HCT116 (cell line): ENCODE measurements around the gene TFAP2B. TPM values are rescaled to one million over a fixed set of nuclear protein-coding genes. Genes with fewer than 3 reads are reported as not detected.

Experiments used
- ATAC-seq: fragments of 200-7000 bp; cut with Tn5 transposase; 2 replicates; pipeline ENCODE4 v1.9.1; 2020; ENCODE audit warnings: mild to moderate bottlenecking, moderate library complexity
- Bru-seq: library from RNA; stranded (reverse); fragments of 400-500 nt; gene quantifications from one replicate; lab custom pipeline; 2021; lab: Mats Ljungman, UMichigan
- BruChase-seq, 2 experiments: library from RNA; stranded (reverse); fragments of 400-500 nt; gene quantifications; one replicate each; lab custom pipeline; 2021; lab: Mats Ljungman, UMichigan
- BruUV-seq: library from RNA; stranded (reverse); fragments of 400-500 nt; replicated peaks from 2 replicates; lab custom pipeline; 2021; lab: Mats Ljungman, UMichigan
- CTCF ChIA-PET: fragments of 300-600 bp; sonication (Branson Sonifier 250); formaldehyde crosslinking; loops from one replicate; lab custom pipeline; 2021; ENCODE audit warnings: antibody characterized with exemption; lab: Charles Lee
- POLR2A ChIA-PET: fragments of 300-600, 350-600 bp; sonication (Branson Sonifier 250); formaldehyde crosslinking; loops from one replicate; lab custom pipeline; 2021; ENCODE audit warnings: antibody characterized with exemption; lab: Charles Lee
- RAD21 ChIA-PET, 2 experiments: fragments of 300-600 bp; sonication (Branson Sonifier 250); formaldehyde crosslinking; loops; one replicate each; lab custom pipeline; 2023; ENCODE audit warnings: low total read pairs in 2 of 2; ENCODE audit not compliant: uncharacterized antibody in 2 of 2, unreplicated experiment in 2 of 2, low non-redundant PET in 1 of 2; lab: Charles Lee
- DNase-seq: peaks from one replicate; pipeline ENCODE4 v3.0.0-alpha.2; 2010; ENCODE audit warnings: low read depth, low spot score
- H2AFZ ChIP-seq: fragments of 200-600 bp; shearing (Covaris generic), sonication (generic); 2 replicates; pipeline ENCODE4 v1.6.1; 2017; ENCODE audit warnings: low read depth, mixed run types, mixed read lengths, antibody characterized with exemption, low read length; ENCODE audit not compliant: poor library complexity, severe bottlenecking
- H3K27ac ChIP-seq: 2 replicates; pipeline ENCODE4 v1.5.1; 2012; ENCODE audit warnings: low read depth, low read length
- H3K27me3 ChIP-seq: fragments of 200-600 bp; sonication (generic); 2 replicates; pipeline ENCODE4 v1.6.1; 2016; ENCODE audit warnings: mixed run types, low read length, mixed read lengths; ENCODE audit not compliant: insufficient read depth
- H3K36me3 ChIP-seq, 2 experiments: fragments of 200-500 bp in 1 of 2; fragments of 200-600 bp in 1 of 2; sonication (Bioruptor generic) in 1 of 2; sonication (generic) in 1 of 2; 2 replicates each; pipeline versions ENCODE4 v1.5.1 to v1.6.1; 2014 to 2016; ENCODE audit warnings: low read length in 2 of 2, inconsistent platforms in 1 of 2, mixed read lengths in 1 of 2, mixed run types in 1 of 2; ENCODE audit not compliant: insufficient read depth in 2 of 2, control insufficient read depth in 1 of 2
- H3K4me1 ChIP-seq, 2 experiments: fragments of 200-600 bp in 1 of 2; sonication (generic) in 1 of 2; 2 replicates each; pipeline versions ENCODE4 v1.5.1 to v1.6.1; 2012 to 2017; ENCODE audit warnings: low read length in 2 of 2, inconsistent platforms in 1 of 2, mild to moderate bottlenecking in 1 of 2, mixed read lengths in 1 of 2, mixed run types in 1 of 2, moderate library complexity in 1 of 2; ENCODE audit not compliant: insufficient read depth in 2 of 2, control insufficient read depth in 1 of 2
- H3K4me2 ChIP-seq: fragments of 200-600 bp; sonication (generic); 2 replicates; pipeline ENCODE4 v1.6.1; 2017; ENCODE audit warnings: mixed run types, low read length, mixed read lengths
- H3K4me3 ChIP-seq, 2 experiments: fragments of 200-600 bp in 1 of 2; sonication (generic) in 1 of 2; replicated peaks in 1 of 2; 2 replicates each; pipeline ENCODE4 v1.5.1; 2011 to 2016; ENCODE audit warnings: low read length in 2 of 2, control low read depth in 1 of 2, low read depth in 1 of 2, mild to moderate bottlenecking in 1 of 2, mixed read lengths in 1 of 2, mixed run types in 1 of 2
- H3K79me2 ChIP-seq: fragments of 200-600 bp; sonication (generic); 2 replicates; pipeline ENCODE4 v1.6.1; 2017; ENCODE audit warnings: mild to moderate bottlenecking, mixed run types, low read length, moderate library complexity, mixed read lengths; ENCODE audit not compliant: insufficient read depth
- H3K9ac ChIP-seq: fragments of 200-600 bp; sonication (generic); 2 replicates; pipeline ENCODE4 v1.6.1; 2016; ENCODE audit warnings: low read length, mixed read lengths
- H3K9me2 ChIP-seq: fragments of 200-600 bp; sonication (generic), shearing (Covaris generic); 2 replicates; pipeline ENCODE4 v1.6.1; 2017; ENCODE audit warnings: mixed run types, mild to moderate bottlenecking, moderate library complexity; ENCODE audit not compliant: insufficient read depth
- H3K9me3 ChIP-seq, 2 experiments: fragments of 200-500 bp in 1 of 2; fragments of 200-600 bp in 1 of 2; sonication (Bioruptor generic) in 1 of 2; sonication (generic) in 1 of 2; 2 replicates each; pipeline ENCODE4 v1.6.1; 2014 to 2017; ENCODE audit warnings: low read length in 2 of 2, mixed read lengths in 2 of 2, inconsistent platforms in 1 of 2, low read depth in 1 of 2, mild to moderate bottlenecking in 1 of 2, mixed run types in 1 of 2, moderate library complexity in 1 of 2; ENCODE audit not compliant: control insufficient read depth in 1 of 2, insufficient read depth in 1 of 2
- H4K20me1 ChIP-seq: fragments of 200-600 bp; sonication (generic), shearing (Covaris generic); 2 replicates; pipeline ENCODE4 v1.6.1; 2017; ENCODE audit warnings: mixed run types, mild to moderate bottlenecking, moderate library complexity; ENCODE audit not compliant: insufficient read depth
- CBX3 ChIP-seq: IDR thresholded peaks from 2 replicates; pipeline ENCODE4 v1.6.1; 2012; ENCODE audit warnings: low read depth
- CEBPB ChIP-seq: IDR thresholded peaks from 2 replicates; pipeline ENCODE4 v1.6.1; 2012; ENCODE audit warnings: low read depth
- EGR1 ChIP-seq: IDR thresholded peaks from 2 replicates; pipeline ENCODE4 v1.6.1; 2012; ENCODE audit warnings: low read depth
- EZH2 ChIP-seq: fragments of 200-600 bp; sonication (generic); IDR thresholded peaks from 2 replicates; pipeline ENCODE4 v1.6.1; 2017; ENCODE audit warnings: antibody characterized with exemption, mixed run types
- EZH2phosphoT487 ChIP-seq: fragments of 200-600 bp; IDR thresholded peaks from 2 replicates; pipeline ENCODE4 v1.6.1; 2018; ENCODE audit warnings: antibody characterized with exemption, borderline replicate concordance
- FOSL1 ChIP-seq: IDR thresholded peaks from 2 replicates; pipeline ENCODE4 v1.6.1; 2012; ENCODE audit warnings: low read depth
- JUND ChIP-seq: IDR thresholded peaks from 2 replicates; pipeline ENCODE4 v1.6.1; 2012
- POLR2AphosphoS5 ChIP-seq: IDR thresholded peaks from 2 replicates; pipeline ENCODE4 v1.6.1; 2011; ENCODE audit warnings: mild to moderate bottlenecking, low read depth, low read length, moderate library complexity
- RAD21 ChIP-seq: IDR thresholded peaks from 2 replicates; pipeline ENCODE4 v1.6.1; 2012; ENCODE audit warnings: low read depth, mild to moderate bottlenecking
- SIN3A ChIP-seq: IDR thresholded peaks from 2 replicates; pipeline ENCODE4 v1.6.1; 2012; ENCODE audit warnings: low read depth
- SP1 ChIP-seq: IDR thresholded peaks from 2 replicates; pipeline ENCODE4 v1.6.1; 2012; ENCODE audit warnings: low read depth
- SRF ChIP-seq: IDR thresholded peaks from 2 replicates; pipeline ENCODE4 v1.6.1; 2012; ENCODE audit warnings: low read depth
- TCF7L2 ChIP-seq: IDR thresholded peaks from 2 replicates; pipeline ENCODE4 v1.7.0; 2011; ENCODE audit warnings: borderline replicate concordance, inconsistent platforms; ENCODE audit not compliant: insufficient read depth, insufficient read length; ENCODE audit errors: extremely low read depth
- YY1 ChIP-seq: IDR thresholded peaks from 2 replicates; pipeline ENCODE4 v1.6.1; 2011; ENCODE audit warnings: low read length, low read depth, moderate library complexity, mild to moderate bottlenecking; ENCODE audit not compliant: insufficient replicate concordance; ENCODE audit errors: extremely low read depth
- ZFX ChIP-seq: fragments of 450-650 bp; IDR thresholded peaks from 2 replicates; pipeline ENCODE4 v1.6.1; 2017
- intact Hi-C: fragments of 100-400 bp; cut with micrococcal nuclease; formaldehyde crosslinking; loops from 2 replicates; pipeline ENCODE4 v1.10.0; 2022
- long read RNA-seq: library from polyadenylated mRNA; unstranded; transcript quantifications from one replicate; pipeline ENCODE4 v2.0.0, GENCODE V29; 2021; ENCODE audit not compliant: unreplicated experiment
- polyA plus RNA-seq: library from polyadenylated mRNA; unstranded; fragments of >200 nt; gene quantifications from 2 replicates; pipeline ENCODE4 v1.2.1, GENCODE V29; 2012; ENCODE audit warnings: missing spikeins
- total RNA-seq: library from RNA; stranded (reverse); gene quantifications from one replicate; pipeline ENCODE4 v1.2.1, GENCODE V29; 2021; ENCODE audit not compliant: unreplicated experiment
- TF ChIP-seq, protein P1 (sequence below): IDR thresholded peaks from 2 replicates; pipeline ENCODE4 v1.6.1; 2012
- TF ChIP-seq, protein P2 (sequence below), 3 experiments: fragments of 200-600 bp in 1 of 3; sonication (generic) in 1 of 3; IDR thresholded peaks in 2 of 3; conservative IDR thresholded peaks in 1 of 3; 2 replicates each; pipeline ENCODE4 v1.5.1; 2012 to 2017; ENCODE audit warnings: low read depth in 2 of 3, low read length in 2 of 3, antibody characterized with exemption in 1 of 3, borderline replicate concordance in 1 of 3, control low read depth in 1 of 3, mild to moderate bottlenecking in 1 of 3, mixed read lengths in 1 of 3, mixed run types in 1 of 3, moderate library complexity in 1 of 3; ENCODE audit not compliant: insufficient read depth in 1 of 3
- TF ChIP-seq, protein P3 (sequence below): IDR thresholded peaks from 2 replicates; pipeline ENCODE4 v1.6.1; 2012

Gene TFAP2B
- total RNA-seq (not detected), Bru-seq, nascent RNA (not detected), BruChase-seq, experiment 1, labeled RNA remaining after a 6-hour chase (not detected), BruChase-seq, experiment 2, labeled RNA remaining after a 2-hour chase (not detected)
- not detected in 2 replicates for polyA plus RNA-seq
- long read RNA-seq, result 0 reads

DNA sequence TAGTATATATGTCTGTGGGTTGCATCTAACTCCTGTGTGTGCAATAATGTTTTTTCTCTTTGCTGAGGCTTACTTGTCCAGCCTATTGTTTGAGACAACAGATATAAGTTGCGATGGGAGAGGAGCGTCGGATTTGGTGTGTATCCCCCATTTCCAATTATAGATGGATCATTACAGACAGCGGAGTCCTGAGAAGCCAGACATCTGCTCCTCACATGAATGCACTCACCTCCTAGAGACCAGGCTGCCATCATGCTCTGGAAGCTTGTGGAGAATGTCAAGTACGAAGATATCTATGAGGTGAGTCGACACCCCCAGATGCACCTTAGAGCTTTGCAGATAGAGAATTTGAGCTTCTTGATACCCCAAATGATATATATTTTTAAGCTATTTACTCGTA lies at the start of gene TFAP2B:
TFAP2B (plus strand) TSS at position 199 of the 400 bp plus-strand sequence; CDS start at position 220, 21 bp downstream.
- intact Hi-C loops, result loop anchor here (10.0 kb wide), 1 partner anchor 1036 kb away; no protein-coding TSS in a partner anchor
- Histone ChIP-seq H4K20me1 (no peaks in the 10 kb centered on the region), H3K4me1 (no peaks in the 10 kb centered on the region), H3K27me3 (no peaks in the 10 kb centered on the region), H3K4me2 (no peak within 1 kb of the TSS), H3K9me3 (no peaks in the 10 kb centered on the region), H3K4me3 (no peak within 1 kb of the TSS), H3K9ac (no peak within 1 kb of the TSS), H3K27ac (no peak within 1 kb of the TSS), H3K79me2 (no peaks in the 10 kb centered on the region), H2AFZ (no peak within 1 kb of the TSS), H3K9me2 (no peaks in the 10 kb centered on the region), H3K36me3 (no peaks in the 10 kb centered on the region; a peak in 1 of 4 replicates)
- ChIA-PET RAD21 (no interaction called here), CTCF (no interaction called here), POLR2A (no interaction called here)
- no TSS peak for BruUV-seq
- TF ChIP-seq JUND, result no peak
- TF ChIP-seq CBX3, result no peak
- TF ChIP-seq CEBPB, result no peak
- TF ChIP-seq RAD21, result no peak
- no peak for TF ChIP-seq SRF
- no peak for TF ChIP-seq YY1
- no peak for TF ChIP-seq POLR2AphosphoS5
- no peak for TF ChIP-seq EZH2
- DNase-seq, result no peak
- ATAC-seq, result no peak

DNA sequence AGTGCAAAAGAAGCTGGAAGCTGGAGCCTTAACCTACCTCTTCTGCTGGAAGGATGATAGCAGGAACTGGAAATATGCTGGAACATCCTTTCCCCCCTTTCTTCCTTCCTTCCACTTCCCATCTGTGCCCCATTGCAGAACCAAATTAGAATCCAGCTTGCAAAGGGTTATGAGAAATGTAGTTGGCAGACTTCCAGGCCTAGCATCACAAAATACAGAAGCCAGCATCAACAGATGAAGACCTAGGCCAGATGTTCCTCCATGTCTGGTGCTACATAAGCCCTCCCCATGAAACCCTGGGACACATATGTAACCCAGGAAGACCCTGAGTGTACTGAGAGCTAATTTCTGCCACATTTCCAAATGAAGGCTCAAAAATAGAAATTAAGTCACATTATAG lies 40.0 kb upstream of the TFAP2B start:
- H3K4me3 ChIP-seq, result no peak overlapping the region
- no peaks in the 10 kb centered on the region; a peak in 1 of 4 replicates for H3K9me3 ChIP-seq
- CTCF ChIA-PET, result no interaction called here
- no peak overlapping the region for H2AFZ ChIP-seq
- H3K4me2 ChIP-seq, result no peak overlapping the region
- no peak overlapping the region for H3K27ac ChIP-seq
- H3K36me3 ChIP-seq, result no peaks in the 10 kb centered on the region
- no peak for DNase-seq
- no peak for ATAC-seq
- no peaks in the 10 kb centered on the region for H3K9me2 ChIP-seq
- RAD21 ChIA-PET, result no interaction called here
- intact Hi-C loops, result no loop called here
- no peak overlapping the region for H3K9ac ChIP-seq
- H3K27me3 ChIP-seq, result no peaks in the 10 kb centered on the region
- H4K20me1 ChIP-seq, result no peaks in the 10 kb centered on the region
- no peaks in the 10 kb centered on the region for H3K4me1 ChIP-seq
- POLR2A ChIA-PET, result no interaction called here
- no TSS peak for BruUV-seq
- H3K79me2 ChIP-seq, result no peaks in the 10 kb centered on the region
- TF ChIP-seq JUND (no peak), SIN3A (no peak), SP1 (no peak), EGR1 (no peak), EZH2phosphoT487 (no peak), TCF7L2 (no peak), YY1 (no peak), FOSL1 (no peak), ZFX (no peak), RAD21 (no peak), EZH2 (no peak)
- TF ChIP-seq, protein P1, sequence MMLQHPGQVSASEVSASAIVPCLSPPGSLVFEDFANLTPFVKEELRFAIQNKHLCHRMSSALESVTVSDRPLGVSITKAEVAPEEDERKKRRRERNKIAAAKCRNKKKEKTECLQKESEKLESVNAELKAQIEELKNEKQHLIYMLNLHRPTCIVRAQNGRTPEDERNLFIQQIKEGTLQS, result no peak
- TF ChIP-seq, protein P2, sequence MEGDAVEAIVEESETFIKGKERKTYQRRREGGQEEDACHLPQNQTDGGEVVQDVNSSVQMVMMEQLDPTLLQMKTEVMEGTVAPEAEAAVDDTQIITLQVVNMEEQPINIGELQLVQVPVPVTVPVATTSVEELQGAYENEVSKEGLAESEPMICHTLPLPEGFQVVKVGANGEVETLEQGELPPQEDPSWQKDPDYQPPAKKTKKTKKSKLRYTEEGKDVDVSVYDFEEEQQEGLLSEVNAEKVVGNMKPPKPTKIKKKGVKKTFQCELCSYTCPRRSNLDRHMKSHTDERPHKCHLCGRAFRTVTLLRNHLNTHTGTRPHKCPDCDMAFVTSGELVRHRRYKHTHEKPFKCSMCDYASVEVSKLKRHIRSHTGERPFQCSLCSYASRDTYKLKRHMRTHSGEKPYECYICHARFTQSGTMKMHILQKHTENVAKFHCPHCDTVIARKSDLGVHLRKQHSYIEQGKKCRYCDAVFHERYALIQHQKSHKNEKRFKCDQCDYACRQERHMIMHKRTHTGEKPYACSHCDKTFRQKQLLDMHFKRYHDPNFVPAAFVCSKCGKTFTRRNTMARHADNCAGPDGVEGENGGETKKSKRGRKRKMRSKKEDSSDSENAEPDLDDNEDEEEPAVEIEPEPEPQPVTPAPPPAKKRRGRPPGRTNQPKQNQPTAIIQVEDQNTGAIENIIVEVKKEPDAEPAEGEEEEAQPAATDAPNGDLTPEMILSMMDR (IDR thresholded peaks at IDR 0.05 in 2 of 3, conservative IDR thresholded peaks at IDR 0.05 in 1 of 3; ENCODE audit: borderline replicate concordance in 1 of 3, insufficient read depth in 1 of 3, low read depth in 2 of 3, low read length in 2 of 3), result no peak
- TF ChIP-seq, protein P3, sequence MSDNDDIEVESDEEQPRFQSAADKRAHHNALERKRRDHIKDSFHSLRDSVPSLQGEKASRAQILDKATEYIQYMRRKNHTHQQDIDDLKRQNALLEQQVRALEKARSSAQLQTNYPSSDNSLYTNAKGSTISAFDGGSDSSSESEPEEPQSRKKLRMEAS, result no peak
